ENCODE measurements around the gene BBOX1. TPM values are rescaled to one million over a fixed set of nuclear protein-coding genes. Genes with fewer than 3 reads are reported as not detected.
"Not testable (repeated sequence)": the region's sequence is repeated elsewhere in the genome, so short reads cannot be mapped to it uniquely, and the experiment has no call there.

BBOX1 gene
- total RNA-seq, 4 donors from 2014 or later: not detected

DNA sequence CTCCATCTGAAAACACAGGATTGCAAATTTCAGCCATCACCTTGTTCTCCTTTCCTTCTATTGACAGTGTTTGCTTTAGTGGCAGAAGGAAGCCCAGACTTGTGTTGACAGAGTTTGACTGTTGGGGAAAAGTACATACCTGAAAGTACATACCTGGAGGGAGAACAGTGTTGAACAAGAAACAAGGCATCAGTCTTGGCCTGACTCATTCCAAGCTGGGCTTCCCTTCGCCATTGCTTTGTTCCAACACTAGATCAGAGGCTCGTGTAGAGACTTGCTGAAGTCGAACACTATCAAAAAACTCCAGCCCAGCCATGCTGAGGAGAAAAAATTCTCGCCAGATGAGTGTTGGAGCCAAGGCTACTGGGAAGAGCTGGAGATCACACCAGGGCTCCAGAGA lies 133.4 kb downstream of the BBOX1 start:
- in situ Hi-C loops (cut with MboI; ENCODE audit: low pct_ligation_motif_present in 1 of 4, low pct_unique_long_range_greater_than_20kb in 1 of 4, low sequenced_read_pairs in 3 of 4) (loop anchor here in 3 of 4 donors (25.0 kb wide), 3 partner anchors 412 to 887 kb away; no protein-coding TSS in a partner anchor), intact Hi-C loops (cut with DNase I; ENCODE audit: low total_unique reads) (no loop called here)
- no peak for DNase-seq
- WGBS, 2 donors (ENCODE audit: low coverage in 1 of 2): 63 to 77% methylated on average over 4 of the region's 4 CpGs
- H3K27me3 ChIP-seq: no peaks in the 10 kb centered on the region
- no peaks in the 10 kb centered on the region for H3K4me1 ChIP-seq
- H3K9me3 ChIP-seq: no peaks in the 10 kb centered on the region
- H3K4me3 ChIP-seq: no peak overlapping the region
- H3K36me3 ChIP-seq: no peaks in the 10 kb centered on the region
- no peak overlapping the region for H3K27ac ChIP-seq
- TF ChIP-seq EP300 (IDR thresholded peaks at IDR 0.05; ENCODE audit: low read depth) (no peak), POLR2AphosphoS5 (IDR thresholded peaks at IDR 0.05) (no peak), POLR2A (IDR thresholded peaks at IDR 0.05) (no peak)
- TF ChIP-seq, protein P1, sequence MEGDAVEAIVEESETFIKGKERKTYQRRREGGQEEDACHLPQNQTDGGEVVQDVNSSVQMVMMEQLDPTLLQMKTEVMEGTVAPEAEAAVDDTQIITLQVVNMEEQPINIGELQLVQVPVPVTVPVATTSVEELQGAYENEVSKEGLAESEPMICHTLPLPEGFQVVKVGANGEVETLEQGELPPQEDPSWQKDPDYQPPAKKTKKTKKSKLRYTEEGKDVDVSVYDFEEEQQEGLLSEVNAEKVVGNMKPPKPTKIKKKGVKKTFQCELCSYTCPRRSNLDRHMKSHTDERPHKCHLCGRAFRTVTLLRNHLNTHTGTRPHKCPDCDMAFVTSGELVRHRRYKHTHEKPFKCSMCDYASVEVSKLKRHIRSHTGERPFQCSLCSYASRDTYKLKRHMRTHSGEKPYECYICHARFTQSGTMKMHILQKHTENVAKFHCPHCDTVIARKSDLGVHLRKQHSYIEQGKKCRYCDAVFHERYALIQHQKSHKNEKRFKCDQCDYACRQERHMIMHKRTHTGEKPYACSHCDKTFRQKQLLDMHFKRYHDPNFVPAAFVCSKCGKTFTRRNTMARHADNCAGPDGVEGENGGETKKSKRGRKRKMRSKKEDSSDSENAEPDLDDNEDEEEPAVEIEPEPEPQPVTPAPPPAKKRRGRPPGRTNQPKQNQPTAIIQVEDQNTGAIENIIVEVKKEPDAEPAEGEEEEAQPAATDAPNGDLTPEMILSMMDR (IDR thresholded peaks at IDR 0.05): no peak

DNA sequence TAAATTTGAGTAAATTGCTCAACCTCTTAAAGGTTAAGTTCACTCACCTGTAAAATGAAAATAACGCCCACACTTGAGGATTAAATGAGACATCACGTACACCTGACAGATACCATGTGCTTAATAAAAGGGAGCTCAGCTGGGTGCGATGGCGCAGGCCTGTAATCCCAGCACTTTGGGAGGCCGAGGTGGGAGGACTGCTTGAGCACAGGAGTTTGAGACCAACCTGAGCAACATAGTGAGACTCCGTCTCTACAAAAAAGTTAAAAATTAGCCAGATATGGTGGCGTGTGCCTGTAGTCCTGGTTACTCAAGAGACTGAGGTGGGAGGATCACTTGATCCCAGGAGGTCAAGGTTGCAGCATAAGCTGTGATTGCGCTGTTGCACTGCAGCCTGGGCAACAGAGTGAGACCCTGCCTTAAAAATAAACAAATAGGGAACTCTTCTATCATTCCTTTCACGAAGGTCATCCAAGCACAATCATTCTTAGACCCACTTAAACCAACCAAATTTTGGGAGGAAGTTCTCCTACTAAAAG lies 134.1 kb downstream of the BBOX1 start:
- no peaks in the 10 kb centered on the region for H3K36me3 ChIP-seq
- no peak overlapping the region for H3K27ac ChIP-seq
- H3K27me3 ChIP-seq: no peaks in the 10 kb centered on the region
- H3K4me1 ChIP-seq: no peaks in the 10 kb centered on the region
- intact Hi-C loops (cut with DNase I; ENCODE audit: low total_unique reads): no loop called here
- H3K9me3 ChIP-seq: no peaks in the 10 kb centered on the region
- in situ Hi-C loops (cut with MboI; ENCODE audit: low pct_ligation_motif_present in 1 of 4, low pct_unique_long_range_greater_than_20kb in 1 of 4, low sequenced_read_pairs in 3 of 4): loop anchor here in 3 of 4 donors (25.0 kb wide), 3 partner anchors 412 to 887 kb away; no protein-coding TSS in a partner anchor
- H3K4me3 ChIP-seq: no peak overlapping the region
- 84 to 88% methylated on average over 4 to 9 of the region's 9 CpGs for WGBS, 2 donors (ENCODE audit: low coverage in 1 of 2)
- no peak for TF ChIP-seq POLR2AphosphoS5 (IDR thresholded peaks at IDR 0.05)
- TF ChIP-seq EP300 (IDR thresholded peaks at IDR 0.05; ENCODE audit: low read depth): no peak
- TF ChIP-seq, protein P1 (IDR thresholded peaks at IDR 0.05): no peak
- no peak for TF ChIP-seq POLR2A (IDR thresholded peaks at IDR 0.05)
- no peak for DNase-seq

DNA sequence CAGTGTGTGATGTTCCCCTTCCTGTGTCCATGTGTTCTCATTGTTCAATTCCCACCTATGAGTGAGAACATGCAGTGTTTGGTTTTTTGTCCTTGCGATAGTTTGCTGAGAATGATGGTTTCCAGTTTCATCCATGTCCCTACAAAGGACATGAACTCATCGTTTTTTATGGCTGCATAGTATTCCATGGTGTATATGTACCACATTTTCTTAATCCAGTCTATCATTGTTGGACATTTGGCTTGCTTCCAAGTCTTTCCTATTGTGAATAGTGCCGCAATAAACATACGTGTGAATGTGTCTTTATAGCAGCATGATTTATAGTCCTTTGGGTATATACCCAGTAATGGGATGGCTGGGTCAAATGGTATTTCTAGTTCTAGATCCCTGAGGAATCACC lies 134.9 kb downstream of the BBOX1 start:
- 62 to 67% methylated on average over 3 of the region's 4 CpGs for WGBS, 2 donors (ENCODE audit: low coverage in 1 of 2)

More for the DNA sequence above, 134.9 kb downstream of the BBOX1 start:
- H3K36me3 ChIP-seq; H3K9me3 ChIP-seq; in situ Hi-C loops (cut with MboI; ENCODE audit: low pct_ligation_motif_present in 1 of 4, low pct_unique_long_range_greater_than_20kb in 1 of 4, low sequenced_read_pairs in 3 of 4); H3K4me1 ChIP-seq; H3K4me3 ChIP-seq; H3K27ac ChIP-seq; H3K27me3 ChIP-seq; DNase-seq; intact Hi-C loops (cut with DNase I; ENCODE audit: low total_unique reads): not testable (repeated sequence)

Other genes starting within 250 kb of the BBOX1 start
- gene FIBIN, start 46.7 kb upstream of the BBOX1 start, total RNA-seq: 10 to 100 TPM in 1 of 4 donors, 1 to 10 TPM in 2, under 1 TPM in 1; 0.60 to 15.2 (median 4.4) TPM

All from transverse colon (tissue), 4 donors.